Transverse colon (tissue), 4 donors: Measurements from ENCODE around the gene DST. TPM values are rescaled to one million over a fixed set of nuclear protein-coding genes. Genes with fewer than 3 reads are reported as not detected.
"Not testable (repeated sequence)": the region's sequence is repeated elsewhere in the genome, so short reads cannot be mapped to it uniquely, and the experiment has no call there.

Experiments used
- DNase-seq: peaks from one replicate; pipeline ENCODE4 v3.0.0-alpha.2; 2019
- H3K27ac ChIP-seq, 4 donors: fragments of 200-600 bp; sonication (generic); 2 replicates each; pipeline ENCODE4 v1.5.1; 2016 to 2018; ENCODE audit warnings: inconsistent platforms in 4 of 4
- H3K27me3 ChIP-seq: fragments of 200-600 bp; sonication (generic); 2 replicates; pipeline ENCODE4 v1.5.1; 2017; ENCODE audit warnings: inconsistent platforms
- H3K36me3 ChIP-seq, 4 donors: fragments of 200-600 bp; sonication (generic); 2 replicates each; pipeline ENCODE4 v1.5.1; 2017 to 2019; ENCODE audit warnings: inconsistent platforms in 4 of 4
- H3K4me1 ChIP-seq, 4 donors: fragments of 200-600 bp; sonication (generic); 2 replicates each; pipeline ENCODE4 v1.5.1; 2017 to 2020; ENCODE audit warnings: inconsistent platforms in 4 of 4
- H3K4me3 ChIP-seq, 4 donors: fragments of 200-600 bp; sonication (generic); 1 replicate in 1 of 4; 2 replicates in 3 of 4; pipeline versions ENCODE4 v1.5.1 to v1.6.1; 2017 to 2019; ENCODE audit warnings: inconsistent platforms in 4 of 4
- H3K9me3 ChIP-seq, 2 donors: fragments of 200-600 bp; sonication (generic); 2 replicates each; pipeline ENCODE4 v1.5.1; 2017 to 2019; ENCODE audit warnings: inconsistent platforms in 2 of 2
- CTCF ChIP-seq, 5 experiments: fragments of 200-600 bp in 3 of 5; fragments of 450-650 bp in 2 of 5; sonication (generic) in 3 of 5; IDR thresholded peaks; 1 replicate in 2 of 5; 2 replicates in 3 of 5; pipeline ENCODE4 v1.5.1; 2016 to 2017; ENCODE audit warnings: antibody characterized with exemption in 5 of 5, inconsistent platforms in 3 of 5, mild to moderate bottlenecking in 2 of 5, moderate library complexity in 1 of 5
- EP300 ChIP-seq: sonication (generic); formaldehyde crosslinking; IDR thresholded peaks from one replicate; pipeline ENCODE4 v1.6.1; 2017; ENCODE audit warnings: antibody characterized with exemption, low read depth
- POLR2A ChIP-seq: fragments of 450-650 bp; IDR thresholded peaks from one replicate; pipeline ENCODE4 v1.6.1; 2016; ENCODE audit warnings: antibody characterized with exemption, mild to moderate bottlenecking, moderate library complexity
- POLR2AphosphoS5 ChIP-seq, 3 donors: sonication (generic); formaldehyde crosslinking; IDR thresholded peaks; one replicate each; pipeline ENCODE4 v1.6.1; 2016; ENCODE audit warnings: antibody characterized with exemption in 3 of 3
- WGBS, 2 donors: methylation state at CpG; one replicate each; pipeline ENCODE4 v1.1.5; 2018; ENCODE audit warnings: low coverage in 1 of 2; 5-methylcytosine and 5-hydroxymethylcytosine counted together
- in situ Hi-C, 4 donors: fragments of 200-750 bp; cut with MboI; loops; one replicate each; pipeline versions ENCODE4 v1.15.0 to v1.15.1; 2017; ENCODE audit warnings: low sequenced_read_pairs in 3 of 4, low pct_ligation_motif_present in 1 of 4, low pct_unique_long_range_greater_than_20kb in 1 of 4
- intact Hi-C: fragments of 100-400 bp; cut with DNase I; formaldehyde crosslinking; loops from one replicate; pipeline ENCODE4 v1.15.1; 2023; ENCODE audit warnings: low total_unique reads
- total RNA-seq, 4 donors: library from RNA; depleted of rRNA; stranded (reverse); fragments of >200 nt; gene quantifications; one replicate each; pipeline ENCODE4 v1.1.0, GENCODE V29; 2016

DST gene
- total RNA-seq, 4 donors from 2014 or later: 280 to 535 (median 428) TPM

- no peaks in the 10 kb centered on the region for H3K9me3 ChIP-seq
- TF ChIP-seq POLR2A (no peak), POLR2AphosphoS5 (IDR thresholded peaks at IDR 0.05) (no peak), EP300 (no peak), CTCF (IDR thresholded peaks at IDR 0.05) (no peak)
- peaks cover 16 to 47% (median 29%) of the 10 kb centered on the region in 4 donors for H3K4me1 ChIP-seq
- no peak for DNase-seq
- intact Hi-C loops: no loop called here
- 79 to 81% methylated on average over 2 of the region's 2 CpGs for WGBS, 2 donors
- H3K27me3 ChIP-seq: no peaks in the 10 kb centered on the region
- no peaks in the 10 kb centered on the region for H3K36me3 ChIP-seq
- H3K4me3 ChIP-seq: no peak overlapping the region
- H3K27ac ChIP-seq: no peak overlapping the region
- in situ Hi-C loops: no loop called here
Observed at GRCh38 chr6:56669041-56669440, 26.4 kb upstream of the DST start.

- WGBS, 2 donors: 94 to 96% methylated on average over 4 of the region's 4 CpGs
- no peaks in the 10 kb centered on the region for H3K9me3 ChIP-seq
- in situ Hi-C loops (no loop called here), intact Hi-C loops (no loop called here)
- peaks cover 21 to 48% (median 35%) of the 10 kb centered on the region in 4 donors for H3K4me1 ChIP-seq
- no peak for DNase-seq
- no peak overlapping the region for H3K27ac ChIP-seq
- H3K4me3 ChIP-seq: no peak overlapping the region
- H3K27me3 ChIP-seq: no peaks in the 10 kb centered on the region
- H3K36me3 ChIP-seq: no peaks in the 10 kb centered on the region
- no peak for TF ChIP-seq POLR2A
- TF ChIP-seq EP300: no peak
- TF ChIP-seq CTCF (IDR thresholded peaks at IDR 0.05): no peak
- TF ChIP-seq POLR2AphosphoS5 (IDR thresholded peaks at IDR 0.05): no peak
Observed at GRCh38 chr6:56668158-56668557, 25.5 kb upstream of the DST start.

- in situ Hi-C loops: no loop called here
- Histone ChIP-seq H3K27me3 (no peaks in the 10 kb centered on the region), H3K9me3 (no peaks in the 10 kb centered on the region), H3K27ac (no peak overlapping the region), H3K36me3 (no peaks in the 10 kb centered on the region), H3K4me3 (no peak overlapping the region), H3K4me1 (peaks cover 19 to 43% (median 33%) of the 10 kb centered on the region in 4 donors)
- 33 to 57% methylated on average over 3 of the region's 3 CpGs for WGBS, 2 donors
- intact Hi-C loops: no loop called here
- no peak for TF ChIP-seq EP300
- TF ChIP-seq POLR2AphosphoS5 (IDR thresholded peaks at IDR 0.05): no peak
- no peak for DNase-seq
Observed at GRCh38 chr6:56667336-56667735, 24.6 kb upstream of the DST start.

GRCh38 chr6:56664029-56664428 lies 21.3 kb upstream of the DST start:
- Histone ChIP-seq H3K4me3 (no peak overlapping the region), H3K27me3 (no peaks in the 10 kb centered on the region), H3K4me1 (peaks cover 7 to 37% (median 20%) of the 10 kb centered on the region in 4 donors), H3K36me3 (no peaks in the 10 kb centered on the region), H3K9me3 (no peaks in the 10 kb centered on the region), H3K27ac (peak overlapping the region; percentile 6 to 33 (median 12))
- in situ Hi-C loops: no loop called here
- intact Hi-C loops: no loop called here
- 75% methylated on average over 1 of the region's 1 CpG; no CpG with 5 or more reads in 1 of the 2 donors for WGBS, 2 donors
- no peak for TF ChIP-seq CTCF (IDR thresholded peaks at IDR 0.05)
- TF ChIP-seq EP300: no peak
- TF ChIP-seq POLR2AphosphoS5 (IDR thresholded peaks at IDR 0.05): no peak
- no peak for TF ChIP-seq POLR2A
- DNase-seq: no peak

- TF ChIP-seq POLR2A (no peak), POLR2AphosphoS5 (IDR thresholded peaks at IDR 0.05) (peak in 2 of 3 donors; percentile 20 to 36)
- Histone ChIP-seq H3K4me3 (no peak overlapping the region), H3K4me1 (peaks cover 7 to 44% (median 21%) of the 10 kb centered on the region in 4 donors), H3K27ac (peak overlapping the region in 2 of 4 donors; percentile 6 to 9), H3K36me3 (no peaks in the 10 kb centered on the region), H3K27me3 (no peaks in the 10 kb centered on the region), H3K9me3 (no peaks in the 10 kb centered on the region)
- peak; percentile 40 for DNase-seq
- intact Hi-C loops (no loop called here), in situ Hi-C loops (no loop called here)
- WGBS, 2 donors: 54 to 55% methylated on average over 2 to 3 of the region's 3 CpGs
Observed at GRCh38 chr6:56663344-56663743, 20.7 kb upstream of the DST start.

- in situ Hi-C loops, H3K27ac ChIP-seq, H3K4me3 ChIP-seq, H3K9me3 ChIP-seq, H3K27me3 ChIP-seq, DNase-seq, intact Hi-C loops, H3K36me3 ChIP-seq: not testable (repeated sequence)
- WGBS, 2 donors: 84 to 92% methylated on average over 2 to 3 of the region's 3 CpGs
- peaks cover 7 to 62% (median 33%) of the 10 kb centered on the region in 4 donors for H3K4me1 ChIP-seq
Observed at GRCh38 chr6:56661338-56661737, 18.6 kb upstream of the DST start.
